DND-41 (cell line): ENCODE measurements around the gene ARMC9.

ENCODE experiments used
- ATAC-seq: fragments of 200-7000 bp; cut with Tn5 transposase; 3 replicates; pipeline ENCODE4 v1.9.1; 2021; ENCODE audit warnings: low read depth; ENCODE audit not compliant: insufficient read depth
- DNase-seq: peaks from one replicate; pipeline ENCODE4 v3.0.0-alpha.2; 2020
- H2AFZ ChIP-seq: 2 replicates; pipeline ENCODE4 v1.6.0; 2012; ENCODE audit warnings: low read depth, low read length
- H3K27ac ChIP-seq: 2 replicates; pipeline ENCODE4 v1.5.1; 2012; ENCODE audit warnings: low read length, inconsistent platforms
- H3K27me3 ChIP-seq: fragments of 200-600 bp; sonication (generic); 2 replicates; pipeline ENCODE4 v1.6.0; 2012; ENCODE audit warnings: low read length, mild to moderate bottlenecking, inconsistent platforms; ENCODE audit not compliant: insufficient read depth, poor library complexity
- H3K36me3 ChIP-seq: 2 replicates; pipeline ENCODE4 v1.5.1; 2012; ENCODE audit warnings: low read length, inconsistent platforms; ENCODE audit not compliant: insufficient read depth
- H3K4me1 ChIP-seq: 2 replicates; pipeline ENCODE4 v1.5.1; 2012; ENCODE audit warnings: mild to moderate bottlenecking, low read length; ENCODE audit not compliant: insufficient read depth
- H3K4me2 ChIP-seq: 2 replicates; pipeline ENCODE4 v1.6.0; 2012; ENCODE audit warnings: mild to moderate bottlenecking, moderate library complexity, low read length, inconsistent platforms; ENCODE audit not compliant: insufficient read depth
- H3K4me3 ChIP-seq, 2 experiments: fragments of 200-600 bp in 1 of 2; shearing (Covaris generic) in 1 of 2; 2 replicates each; pipeline ENCODE4 v1.5.1; 2012 to 2016; ENCODE audit warnings: inconsistent platforms in 2 of 2, low read length in 2 of 2, mild to moderate bottlenecking in 2 of 2, low read depth in 1 of 2, moderate library complexity in 1 of 2
- H3K79me2 ChIP-seq: 2 replicates; pipeline ENCODE4 v1.6.0; 2012; ENCODE audit warnings: low read length, inconsistent platforms; ENCODE audit not compliant: insufficient read depth
- H3K9ac ChIP-seq: 2 replicates; pipeline ENCODE4 v1.6.0; 2012; ENCODE audit warnings: low read depth, mild to moderate bottlenecking, inconsistent platforms, low read length, moderate library complexity
- H3K9me3 ChIP-seq: 2 replicates; pipeline ENCODE4 v1.5.1; 2012; ENCODE audit warnings: low read length, moderate library complexity, mild to moderate bottlenecking, inconsistent platforms; ENCODE audit not compliant: insufficient read depth, severe bottlenecking
- H4K20me1 ChIP-seq: 2 replicates; pipeline ENCODE4 v1.6.0; 2012; ENCODE audit warnings: low read length; ENCODE audit not compliant: insufficient read depth
- CTCF ChIP-seq: IDR thresholded peaks from 2 replicates; pipeline ENCODE4 v1.5.1; 2012; ENCODE audit warnings: borderline replicate concordance, low read length, moderate library complexity, mild to moderate bottlenecking; ENCODE audit not compliant: poor library complexity, severe bottlenecking; ENCODE audit errors: extremely low read depth
- EZH2 ChIP-seq: IDR thresholded peaks from 3 replicates; pipeline ENCODE4 v1.6.1; 2012; ENCODE audit warnings: borderline replicate concordance, low read depth, mild to moderate bottlenecking, moderate library complexity, low read length, inconsistent platforms; ENCODE audit not compliant: severe bottlenecking

Gene ARMC9

GRCh38 chr2:231284296-231284695 is 85.9 kb downstream of the ARMC9 start:
- no peak for DNase-seq
- Histone ChIP-seq H2AFZ (no peak overlapping the region), H3K4me3 (no peak overlapping the region), H3K4me2 (no peak overlapping the region), H3K4me1 (no peaks in the 10 kb centered on the region), H3K36me3 (no peaks in the 10 kb centered on the region), H3K27me3 (no peaks in the 10 kb centered on the region), H3K9me3 (no peaks in the 10 kb centered on the region), H4K20me1 (no peaks in the 10 kb centered on the region), H3K27ac (no peak overlapping the region), H3K79me2 (no peaks in the 10 kb centered on the region), H3K9ac (no peak overlapping the region)
- no peak for ATAC-seq
- no peak for TF ChIP-seq EZH2
- TF ChIP-seq CTCF, result no peak

GRCh38 chr2:231286964-231287363 is 88.5 kb downstream of the ARMC9 start:
- DNase-seq, result no peak
- Histone ChIP-seq H3K4me1 (no peaks in the 10 kb centered on the region), H2AFZ (no peak overlapping the region), H4K20me1 (no peaks in the 10 kb centered on the region), H3K27ac (no peak overlapping the region), H3K9ac (no peak overlapping the region), H3K36me3 (no peaks in the 10 kb centered on the region), H3K9me3 (no peaks in the 10 kb centered on the region), H3K27me3 (no peaks in the 10 kb centered on the region), H3K4me3 (no peak overlapping the region), H3K4me2 (no peak overlapping the region), H3K79me2 (no peaks in the 10 kb centered on the region)
- no peak for ATAC-seq
- TF ChIP-seq EZH2 (no peak), CTCF (no peak)

DNA sequence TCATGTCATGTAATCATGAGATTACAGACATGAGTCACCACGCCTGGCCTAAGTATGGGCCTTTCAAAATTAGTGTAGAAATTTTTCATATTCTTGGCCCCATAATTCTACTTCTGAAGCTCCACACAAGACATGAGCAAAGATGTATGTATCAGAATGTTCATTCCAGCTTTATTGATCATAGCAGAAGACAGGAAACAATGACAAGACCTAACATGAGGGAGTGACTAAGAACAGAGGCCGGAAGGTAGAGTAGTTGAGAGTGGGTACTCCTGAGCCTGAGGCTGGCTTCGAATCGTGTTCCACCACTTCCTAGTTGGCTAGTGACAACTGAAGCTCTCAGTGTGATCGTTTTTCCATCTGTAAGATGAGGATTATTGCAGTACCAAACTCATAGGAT is 89.3 kb downstream of the ARMC9 start:
- Histone ChIP-seq H3K9ac (no peak overlapping the region), H3K79me2 (no peaks in the 10 kb centered on the region), H3K27me3 (no peaks in the 10 kb centered on the region), H3K4me1 (no peaks in the 10 kb centered on the region), H3K27ac (no peak overlapping the region), H3K9me3 (no peaks in the 10 kb centered on the region), H4K20me1 (no peaks in the 10 kb centered on the region), H2AFZ (no peak overlapping the region), H3K4me2 (no peak overlapping the region), H3K4me3 (no peak overlapping the region), H3K36me3 (no peaks in the 10 kb centered on the region)
- TF ChIP-seq CTCF (no peak), EZH2 (no peak)
- DNase-seq (no peak), ATAC-seq (no peak)

GRCh38 chr2:231288590-231288989 is 90.2 kb downstream of the ARMC9 start:
- DNase-seq, result no peak
- Histone ChIP-seq H3K4me2 (no peak overlapping the region), H3K79me2 (no peaks in the 10 kb centered on the region), H3K27ac (no peak overlapping the region), H2AFZ (no peak overlapping the region), H3K27me3 (no peaks in the 10 kb centered on the region), H3K9ac (no peak overlapping the region), H4K20me1 (no peaks in the 10 kb centered on the region), H3K4me1 (no peaks in the 10 kb centered on the region), H3K4me3 (no peak overlapping the region), H3K36me3 (no peaks in the 10 kb centered on the region), H3K9me3 (no peaks in the 10 kb centered on the region)
- no peak for ATAC-seq
- TF ChIP-seq EZH2, result no peak
- TF ChIP-seq CTCF, result no peak
